Sigmoid colon (tissue), 4 donors: ENCODE data around the gene LAMA3.

ENCODE experiments used
- CTCF ChIP-seq, 4 experiments: fragments of 450-650 bp in 3 of 4; fragments of 200-600 bp in 1 of 4; IDR thresholded peaks; one replicate each; pipeline ENCODE4 v1.5.1; 2016 to 2019; ENCODE audit warnings: antibody characterized with exemption in 4 of 4, mild to moderate bottlenecking in 3 of 4, moderate library complexity in 2 of 4
- EP300 ChIP-seq, 4 donors: sonication (generic); formaldehyde crosslinking; IDR thresholded peaks; one replicate each; pipeline ENCODE4 v1.6.1; 2017; ENCODE audit warnings: antibody characterized with exemption in 4 of 4
- POLR2A ChIP-seq, 2 donors: fragments of 450-650 bp; IDR thresholded peaks; one replicate each; pipeline ENCODE4 v1.6.1; 2016; ENCODE audit warnings: antibody characterized with exemption in 2 of 2, mild to moderate bottlenecking in 2 of 2, moderate library complexity in 2 of 2
- POLR2AphosphoS5 ChIP-seq, 4 donors: sonication (generic); formaldehyde crosslinking; IDR thresholded peaks; one replicate each; pipeline ENCODE4 v1.6.1; 2017; ENCODE audit warnings: antibody characterized with exemption in 4 of 4

- no peak for TF ChIP-seq CTCF (IDR thresholded peaks at IDR 0.05)
- TF ChIP-seq POLR2AphosphoS5 (IDR thresholded peaks at IDR 0.05) = no peak
- no peak for TF ChIP-seq POLR2A (IDR thresholded peaks at IDR 0.05)
- TF ChIP-seq EP300 (IDR thresholded peaks at IDR 0.05) = no peak
Observed at GRCh38 chr18:23894661-23895175, 205.5 kb downstream of the LAMA3 start.
